NCI-H1105 treated with DMSO at 0.1 percent for 48 hours (cell line): Measurements from ENCODE around the gene YIPF1.
"Not testable (repeated sequence)": the region's sequence is repeated elsewhere in the genome, so short reads cannot be mapped to it uniquely, and the experiment has no call there.

Experiments
- DNase-seq: peaks from one replicate; lab custom pipeline; 2025; lab: John Stamatoyannopoulos, UW

Gene YIPF1

DNA sequence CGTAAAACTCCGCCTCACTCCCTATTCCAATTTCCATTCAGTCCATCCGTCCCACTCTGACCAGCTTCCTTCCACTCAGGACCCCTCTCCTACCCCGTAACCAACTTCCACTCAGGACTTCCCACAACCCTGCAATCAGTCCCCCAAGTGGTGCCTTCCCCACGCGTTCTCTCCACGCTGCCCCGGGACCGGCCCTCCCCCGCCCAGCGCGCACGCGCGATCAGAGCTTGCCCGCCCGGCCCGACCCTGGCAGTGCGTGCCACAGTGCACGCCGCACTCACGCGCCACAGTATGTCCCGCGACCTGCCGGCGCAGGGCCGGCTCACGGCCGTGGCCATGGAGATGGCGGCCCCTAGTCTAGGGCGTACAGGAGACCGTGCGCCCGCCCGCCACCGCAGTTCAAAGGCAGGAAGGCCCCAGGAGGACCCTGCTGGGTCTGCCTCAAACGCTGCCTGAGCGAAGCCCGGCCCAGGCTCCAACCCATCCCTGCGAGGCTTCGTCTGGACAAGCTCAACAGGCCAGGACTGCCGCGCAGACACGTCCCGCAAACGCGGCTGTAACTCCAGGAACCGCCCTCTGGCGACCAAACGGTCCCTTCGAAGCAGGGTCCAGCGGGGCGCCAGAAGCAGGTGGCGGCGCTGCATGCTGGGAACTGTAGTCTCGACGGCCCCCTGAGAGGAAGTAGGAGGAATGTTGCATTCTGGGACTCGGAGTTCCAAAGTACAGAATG, 51.5 kb downstream of the YIPF1 start, which contains the start of gene NDC1:
NDC1 (minus strand) TSS at position 373 of the 730 bp plus-strand sequence; CDS start at position 338, 35 bp downstream.
- peak; percentile 96 for DNase-seq

DNA sequence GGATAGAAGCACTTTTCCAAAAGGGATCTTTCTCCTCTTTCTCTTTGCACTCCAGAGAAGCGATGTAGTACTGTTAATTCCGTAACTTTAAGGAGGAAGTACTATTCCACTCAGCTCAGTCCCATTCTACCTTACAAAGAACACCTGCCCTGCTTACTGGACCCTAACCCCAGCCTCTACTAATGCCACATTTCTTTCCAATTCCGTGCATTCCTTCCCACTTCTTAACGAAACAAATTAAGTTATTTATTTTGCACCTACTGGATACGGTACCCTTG, 52.0 kb downstream of the YIPF1 start:
- DNase-seq, result no peak

DNA sequence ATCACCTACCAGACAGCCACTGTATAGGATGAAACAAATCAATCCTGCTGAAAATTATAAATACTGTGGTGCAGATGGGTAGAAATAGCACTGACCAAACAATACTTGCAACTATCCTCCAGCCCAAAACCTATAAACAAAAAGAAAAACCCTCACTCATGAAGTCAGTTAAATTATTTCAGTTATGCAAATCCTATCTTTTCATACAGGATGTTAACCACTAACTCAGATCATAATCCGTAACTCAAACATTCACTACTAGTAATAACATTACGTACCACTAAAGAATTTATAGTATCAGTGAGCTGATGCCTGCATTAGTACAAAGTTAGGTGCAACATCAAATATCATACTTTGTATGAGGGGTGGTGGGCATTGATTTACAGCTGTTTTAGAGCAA, 54.1 kb downstream of the YIPF1 start:
- no peak for DNase-seq

DNA sequence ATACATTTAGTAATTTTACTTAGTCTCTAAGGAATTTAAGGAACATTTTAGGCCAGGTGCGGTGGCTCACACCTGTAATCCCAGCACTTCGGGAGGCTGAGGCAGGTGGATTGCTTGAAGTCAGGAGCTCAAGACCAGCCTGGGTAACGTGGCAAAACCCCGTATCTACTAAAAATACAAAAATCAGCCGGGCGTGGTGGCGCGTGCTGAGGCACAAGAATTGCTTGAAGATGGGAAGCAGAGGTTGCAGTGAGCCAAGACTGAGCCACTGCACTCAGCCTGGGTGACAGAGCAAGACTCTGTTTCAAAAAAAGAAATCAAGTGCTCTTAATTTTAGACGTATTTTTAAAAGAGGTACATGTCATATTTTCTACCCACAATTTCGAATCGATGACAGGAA, 54.8 kb downstream of the YIPF1 start:
- DNase-seq, result no peak

DNA sequence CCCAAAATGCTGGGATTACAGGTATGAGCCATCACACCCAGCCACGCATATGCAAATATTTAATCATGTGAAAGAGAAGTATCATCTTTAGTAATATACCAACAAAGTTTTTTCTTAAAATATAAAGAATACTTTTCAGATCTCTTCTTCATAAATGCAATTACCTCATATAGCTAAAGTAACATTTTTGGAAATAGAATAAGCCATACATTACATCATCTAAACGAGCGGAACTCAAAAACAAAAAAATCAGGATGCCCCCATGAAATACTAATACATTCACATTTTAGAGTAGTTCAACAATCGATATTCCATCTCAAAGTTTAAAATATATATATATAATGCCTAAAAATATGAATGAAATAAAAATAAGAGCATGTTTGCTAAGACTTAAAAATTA, 56.2 kb downstream of the YIPF1 start:
- no peak for DNase-seq

DNA sequence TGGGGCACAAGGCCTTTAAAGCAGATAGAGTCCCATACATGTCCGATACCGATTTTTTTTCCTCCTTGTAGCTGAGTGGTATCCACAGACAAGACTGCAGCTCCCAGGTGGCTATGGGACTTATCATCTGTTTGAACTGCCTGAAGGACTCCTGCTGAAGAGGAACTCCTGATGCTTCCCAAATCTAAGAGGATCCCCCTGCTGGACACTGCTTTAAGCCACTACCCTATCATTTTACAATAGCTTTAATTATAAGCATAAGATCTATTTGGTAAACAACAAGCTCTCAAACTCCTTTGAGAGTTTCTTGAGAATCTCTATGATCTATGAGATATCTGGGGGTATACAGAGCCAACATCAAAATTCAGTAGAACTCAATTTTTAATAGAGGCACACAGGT, 63.2 kb downstream of the YIPF1 start:
- no peak for DNase-seq

DNA sequence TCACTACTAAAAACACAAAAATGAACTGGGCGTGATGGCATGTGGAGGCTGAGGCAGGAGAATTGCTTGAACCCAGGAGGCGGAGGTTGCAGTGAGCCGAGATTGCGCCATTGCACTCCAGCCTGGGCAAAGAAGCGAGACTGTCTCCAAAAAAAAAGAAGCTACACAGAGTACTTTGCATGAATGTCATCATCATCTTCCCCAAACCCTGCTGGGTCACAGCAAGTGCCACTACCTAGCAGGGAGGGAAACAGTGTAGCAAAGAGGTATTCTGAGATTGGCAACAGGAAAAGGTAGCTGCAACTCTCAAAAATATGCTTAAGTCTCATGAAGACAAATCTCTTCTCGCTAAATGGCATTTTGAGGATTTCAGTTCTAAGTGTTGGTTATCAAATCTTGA, 64.3 kb downstream of the YIPF1 start:
- no peak for DNase-seq

DNA sequence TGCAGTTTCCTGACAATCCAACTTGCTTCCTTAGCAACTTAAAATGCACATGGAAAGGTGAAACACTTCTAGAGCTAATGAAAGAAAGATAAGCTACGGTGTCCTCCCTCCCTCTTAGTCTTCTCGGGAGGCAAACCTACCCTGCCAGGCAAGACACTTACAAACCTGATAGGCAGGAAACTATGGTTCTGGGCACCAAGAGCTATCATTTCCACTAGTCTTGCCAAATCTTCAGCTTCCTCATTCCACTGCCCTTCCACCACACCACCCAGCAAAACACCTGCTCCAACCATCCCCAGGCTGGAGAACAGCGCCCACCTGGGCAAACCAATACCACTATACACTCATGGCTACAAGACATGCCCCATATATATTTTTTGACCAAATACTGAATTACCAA, 66.7 kb downstream of the YIPF1 start:
- no peak for DNase-seq

DNA sequence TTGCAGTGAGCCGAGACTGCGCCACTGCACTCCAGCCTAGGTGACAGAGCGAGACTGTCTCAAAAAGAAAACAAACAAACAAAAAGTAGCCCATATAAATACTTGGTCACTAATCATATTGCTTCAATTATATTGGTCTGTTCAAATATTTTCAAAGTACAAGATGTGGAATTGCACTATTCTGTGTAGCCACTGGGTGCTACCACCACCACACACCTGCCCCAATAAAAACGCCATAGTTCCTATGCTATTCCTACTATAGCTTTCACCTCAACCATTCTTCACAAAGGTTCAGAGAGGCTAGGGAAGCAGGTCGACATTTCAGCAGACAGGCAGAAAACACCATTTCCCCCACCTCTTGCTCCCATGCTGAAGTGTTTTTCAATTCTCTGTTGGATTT, 68.2 kb downstream of the YIPF1 start:
- no peak for DNase-seq

DNA sequence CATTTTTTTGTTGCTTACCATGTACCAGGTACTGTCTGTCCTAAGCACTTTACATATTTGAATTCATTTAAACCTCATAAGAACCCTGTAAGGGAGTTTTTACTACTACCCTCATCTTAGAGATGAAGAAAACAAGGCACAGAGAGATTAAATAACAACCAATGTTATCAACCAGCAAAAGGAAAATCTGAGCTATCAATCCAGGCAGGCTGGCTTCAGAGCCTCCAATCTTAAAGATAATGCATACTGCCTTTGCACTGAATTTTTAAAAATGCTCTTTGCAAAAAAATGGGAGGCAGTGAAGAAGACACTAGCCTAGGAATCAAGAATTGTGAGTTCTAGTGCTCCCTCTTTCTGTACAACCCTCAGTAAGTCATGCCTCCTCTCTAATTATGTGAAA, 70.2 kb downstream of the YIPF1 start:
- no peak for DNase-seq

DNA sequence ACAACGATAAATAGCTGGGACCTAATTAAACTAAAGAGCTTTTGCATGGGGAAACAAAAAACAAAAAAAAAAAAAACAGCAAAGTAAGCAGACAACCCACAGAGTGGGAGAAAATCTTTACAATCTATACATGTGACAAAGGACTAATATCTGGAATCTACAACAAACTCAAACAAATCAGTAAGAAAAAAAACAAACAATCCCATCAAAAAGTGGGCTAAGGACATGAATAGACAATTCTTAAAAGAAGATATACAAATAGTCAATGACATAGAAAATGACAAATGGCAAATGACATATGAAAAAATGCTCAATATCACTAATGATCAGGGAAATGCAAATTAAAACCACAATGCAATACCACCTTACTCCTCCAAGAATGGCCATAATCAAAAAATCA, 73.0 kb downstream of the YIPF1 start:
- not testable (repeated sequence) for DNase-seq

DNA sequence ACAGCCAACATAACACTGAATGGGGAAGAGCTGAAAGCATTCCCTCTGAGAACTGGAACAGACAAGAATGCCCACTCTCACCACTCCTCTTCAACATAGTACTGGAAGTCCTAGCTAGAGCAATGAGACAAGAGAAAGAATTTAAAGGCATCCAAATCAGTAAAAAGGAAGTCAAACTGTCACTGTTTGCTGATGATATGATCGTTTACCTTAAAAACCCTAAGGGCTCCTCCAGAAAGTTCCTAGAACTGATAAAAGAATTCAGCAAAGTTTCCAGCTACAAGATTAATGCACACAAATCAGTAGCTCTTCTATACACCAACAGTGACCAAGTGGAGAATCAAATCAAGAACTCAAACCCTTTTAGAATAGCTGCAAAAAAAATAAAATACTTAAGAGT, 74.1 kb downstream of the YIPF1 start:
- not testable (repeated sequence) for DNase-seq

DNA sequence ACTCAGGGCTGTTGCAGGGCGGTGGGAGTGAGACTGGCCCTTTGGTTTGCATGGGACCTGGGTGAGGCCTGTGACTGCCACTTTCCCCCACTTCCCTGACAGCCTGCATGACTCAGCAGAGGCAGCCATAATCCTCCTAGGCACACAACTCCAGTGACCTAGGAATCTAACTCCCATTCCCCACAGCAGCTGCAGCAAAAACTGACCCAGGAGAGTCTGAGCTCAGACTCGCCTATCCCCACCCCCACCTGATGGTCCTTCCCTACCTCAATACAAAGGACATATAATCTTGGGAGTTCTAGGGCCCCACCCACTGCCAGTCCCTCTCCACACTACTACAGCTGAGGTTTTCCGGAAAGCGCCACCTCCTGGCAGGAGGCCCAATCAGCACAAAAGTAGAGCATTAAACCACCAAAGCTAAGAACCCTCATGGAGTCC, 78.2 kb downstream of the YIPF1 start:
- DNase-seq, result no peak

DNA sequence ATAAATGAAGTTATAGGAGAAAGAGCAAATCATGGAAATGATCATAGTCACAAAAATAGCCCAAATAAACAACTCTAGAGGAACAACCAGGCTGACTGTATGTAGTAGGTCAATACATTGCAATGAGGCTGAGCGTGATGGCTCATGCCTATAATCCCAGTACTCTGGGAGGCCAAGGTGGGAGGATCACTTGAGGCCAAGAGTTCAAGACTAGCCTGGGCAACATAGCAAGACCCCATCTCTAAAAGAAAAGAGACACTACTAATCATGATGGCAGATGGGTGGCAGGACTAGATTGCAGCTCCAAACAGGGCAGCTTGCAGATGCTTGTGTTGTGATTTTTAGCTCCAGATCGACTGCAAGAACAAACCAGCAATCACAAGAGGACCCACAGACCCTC, 79.1 kb downstream of the YIPF1 start:
- DNase-seq, result no peak

DNA sequence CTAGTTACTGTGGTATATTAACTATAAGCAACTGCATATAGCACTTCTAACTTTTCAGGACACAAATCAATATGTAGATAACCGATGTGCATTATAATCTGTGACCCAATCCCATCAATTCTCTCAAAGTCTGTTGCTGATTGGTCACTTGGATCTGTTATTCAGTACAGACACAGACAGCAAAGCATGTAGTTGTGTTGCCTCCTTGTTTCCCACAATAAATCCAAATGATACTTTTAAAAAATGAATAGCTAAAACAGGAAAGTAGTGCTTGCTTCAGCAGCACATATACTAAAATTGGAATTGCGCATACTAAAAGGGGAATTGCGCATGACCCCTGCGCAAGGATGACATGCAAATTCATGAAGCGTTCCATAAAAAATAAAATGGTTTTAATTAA, 79.6 kb downstream of the YIPF1 start:
- no peak for DNase-seq

DNA sequence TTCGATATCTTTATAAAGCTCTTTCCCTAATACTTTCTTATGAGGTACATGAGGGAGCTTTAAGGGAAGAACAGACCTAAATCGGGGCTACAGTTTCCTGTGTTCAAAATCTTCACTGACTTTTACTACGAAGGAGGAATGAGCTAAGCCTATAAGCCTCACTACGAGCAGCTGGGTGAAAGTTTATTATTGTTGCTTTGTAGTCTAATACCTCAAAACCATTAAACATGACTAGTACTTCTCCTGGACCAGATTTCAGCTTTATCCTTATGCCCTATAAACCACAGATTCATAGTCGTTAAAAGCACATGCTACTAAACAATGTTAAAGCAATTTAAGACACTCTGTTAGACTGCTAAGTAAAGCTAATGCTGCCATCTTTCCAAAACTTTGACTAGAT, 81.7 kb downstream of the YIPF1 start:
- DNase-seq, result no peak

DNA sequence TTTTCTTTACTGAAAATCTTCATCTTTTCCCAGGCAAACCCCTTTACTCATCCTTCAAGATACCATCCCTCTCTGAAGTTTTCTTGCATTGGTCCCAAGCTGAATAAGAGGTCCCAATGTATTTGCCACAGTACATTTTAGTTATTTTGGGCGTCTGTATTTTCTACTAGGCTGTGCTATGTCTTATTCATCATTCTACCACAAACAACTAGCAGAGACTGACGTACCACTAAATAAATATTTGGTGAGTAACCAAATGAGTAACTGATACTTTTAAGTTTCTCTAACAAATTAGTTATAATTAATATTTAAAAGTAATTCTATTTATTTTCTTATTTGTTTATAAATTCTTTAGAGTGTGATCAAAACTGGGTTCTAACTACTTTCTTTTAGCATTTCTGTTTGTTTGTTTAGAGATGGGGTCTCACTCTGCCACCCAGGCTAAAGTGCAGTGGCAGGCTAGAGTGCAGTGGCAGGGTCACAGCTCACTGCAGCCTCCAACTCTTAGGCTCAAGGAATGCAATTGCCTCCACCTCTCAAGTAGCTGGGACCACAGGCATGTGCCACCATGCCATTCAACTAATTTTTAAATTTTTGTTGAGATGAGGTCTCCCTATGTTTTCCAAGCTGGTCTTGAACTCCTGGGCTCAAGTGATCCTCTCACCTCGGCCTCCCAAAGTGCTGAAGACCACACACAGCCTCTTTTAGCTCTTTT, 84.6 kb downstream of the YIPF1 start:
- DNase-seq, result no peak

DNA sequence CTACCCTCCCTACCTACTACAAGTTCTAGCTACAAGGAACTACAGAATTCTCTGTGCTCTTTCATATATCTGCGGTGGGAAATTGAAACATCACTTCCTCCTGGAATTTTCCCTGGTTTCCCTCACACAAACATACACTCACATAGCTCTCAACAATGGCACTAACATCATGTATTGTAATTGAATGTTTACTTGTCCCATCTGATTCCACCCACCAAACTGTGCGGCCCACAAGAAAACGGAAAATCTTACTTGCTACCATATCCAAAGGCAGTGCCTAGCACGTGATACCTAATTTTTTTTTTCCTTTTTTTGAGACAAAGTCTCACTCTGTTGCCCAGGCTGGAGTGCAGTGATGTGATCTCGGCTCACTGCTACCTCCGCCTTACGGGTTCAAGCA, 85.4 kb downstream of the YIPF1 start:
- DNase-seq, result no peak
